OCI-LY7 (cell line): ENCODE results near the gene MYCT1. TPM values are rescaled to one million over a fixed set of nuclear protein-coding genes. Genes with fewer than 3 reads are reported as not detected.
A peak's percentile ranks its signal among the peaks of the same experiment; 100 is the strongest.

Experiments
- Bru-seq: library from RNA; stranded (reverse); fragments of 400-500 nt; gene quantifications from one replicate; lab custom pipeline; 2021; lab: Mats Ljungman, UMichigan
- BruChase-seq, 2 experiments: library from RNA; stranded (reverse); fragments of 400-500 nt; gene quantifications; one replicate each; lab custom pipeline; 2021; lab: Mats Ljungman, UMichigan
- BruUV-seq: library from RNA; stranded (reverse); fragments of 400-500 nt; replicated peaks from 2 replicates; lab custom pipeline; 2021; lab: Mats Ljungman, UMichigan
- CTCF ChIA-PET: fragments of 300-600 bp; sonication (Branson Sonifier 250); formaldehyde crosslinking; loops from one replicate; lab custom pipeline; 2022; ENCODE audit warnings: antibody characterized with exemption; ENCODE audit not compliant: unreplicated experiment; lab: Charles Lee
- POLR2A ChIA-PET: fragments of 300-600 bp; sonication (Branson Sonifier 250); formaldehyde crosslinking; loops from one replicate; lab custom pipeline; 2022; ENCODE audit warnings: antibody characterized with exemption; lab: Charles Lee
- DNase-seq: peaks from one replicate; pipeline ENCODE4 v3.0.0-alpha.2; 2015; ENCODE audit warnings: low spot score
- H2AFZ ChIP-seq: fragments of 200-600 bp; sonication (generic), shearing (Covaris generic); 2 replicates; pipeline ENCODE4 v1.6.1; 2014; ENCODE audit warnings: mild to moderate bottlenecking, antibody characterized with exemption, low read length, moderate library complexity
- H3K27ac ChIP-seq: fragments of 200-600 bp; sonication (generic); 2 replicates; pipeline ENCODE4 v1.5.1; 2014; ENCODE audit warnings: mixed run types, low read depth, mild to moderate bottlenecking, moderate library complexity, low read length, inconsistent platforms; ENCODE audit not compliant: poor library complexity, severe bottlenecking
- H3K36me3 ChIP-seq: fragments of 200-600 bp; sonication (generic); 2 replicates; pipeline ENCODE4 v1.6.1; 2014; ENCODE audit warnings: mild to moderate bottlenecking, antibody characterized with exemption, low read length, moderate library complexity, mixed read lengths; ENCODE audit not compliant: insufficient read depth
- H3K4me1 ChIP-seq: fragments of 200-600 bp; sonication (generic); 2 replicates; pipeline ENCODE4 v1.5.1; 2014; ENCODE audit warnings: mild to moderate bottlenecking, low read length; ENCODE audit not compliant: insufficient read depth, poor library complexity, severe bottlenecking
- H3K4me2 ChIP-seq: fragments of 200-600 bp; sonication (generic); 2 replicates; pipeline ENCODE4 v1.6.1; 2014; ENCODE audit warnings: mild to moderate bottlenecking, low read length
- H3K4me3 ChIP-seq: fragments of 200-600 bp; sonication (generic); 2 replicates; pipeline ENCODE4 v1.5.1; 2014; ENCODE audit warnings: mild to moderate bottlenecking, low read depth, low read length; ENCODE audit not compliant: poor library complexity, severe bottlenecking
- H3K79me2 ChIP-seq: fragments of 200-600 bp; sonication (generic); 2 replicates; pipeline ENCODE4 v1.6.1; 2016; ENCODE audit warnings: low read depth, mild to moderate bottlenecking, low read length, moderate library complexity, mixed read lengths; ENCODE audit not compliant: insufficient read depth
- H3K9me2 ChIP-seq: fragments of 200-600 bp; sonication (generic); 2 replicates; pipeline ENCODE4 v1.6.1; 2016; ENCODE audit warnings: mild to moderate bottlenecking, low read length, mixed read lengths; ENCODE audit not compliant: insufficient read depth
- H3K9me3 ChIP-seq: fragments of 200-600 bp; sonication (generic); 2 replicates; pipeline ENCODE4 v1.6.1; 2014; ENCODE audit warnings: mild to moderate bottlenecking, mixed run types, low read length, mixed read lengths
- H4K20me1 ChIP-seq: fragments of 200-600 bp; sonication (generic); 2 replicates; pipeline ENCODE4 v1.6.1; 2014; ENCODE audit warnings: mild to moderate bottlenecking, antibody characterized with exemption, low read length, moderate library complexity, mixed read lengths; ENCODE audit not compliant: insufficient read depth
- CTCF ChIP-seq: fragments of 200-600 bp; sonication (generic); conservative IDR thresholded peaks from 2 replicates; pipeline ENCODE4 v1.5.1; 2014; ENCODE audit warnings: mild to moderate bottlenecking, antibody characterized with exemption, low read length, moderate library complexity, mixed read lengths
- EZH2phosphoT487 ChIP-seq: fragments of 200-600 bp; sonication (generic); IDR thresholded peaks from 2 replicates; pipeline ENCODE4 v1.6.1; 2018; ENCODE audit warnings: low read depth, borderline replicate concordance, mild to moderate bottlenecking, mixed run types, antibody characterized with exemption, low read length, moderate library complexity, mixed read lengths
- intact Hi-C: fragments of 100-400 bp; cut with micrococcal nuclease; formaldehyde crosslinking; loops from one replicate; pipeline ENCODE4 v1.10.0; 2022; ENCODE audit not compliant: unreplicated experiment
- long read RNA-seq: library from polyadenylated mRNA; stranded (forward); transcript quantifications from one replicate; pipeline ENCODE4 v2.0.0, GENCODE V29; 2022
- total RNA-seq, 2 experiments: library from RNA; depleted of rRNA in 1 of 2; stranded (reverse); fragments of >200 nt in 1 of 2; shearing (Covaris generic) in 1 of 2; gene quantifications; 2 replicates each; pipeline ENCODE4 v1.2.3, GENCODE V29; 2014 to 2022

MYCT1 gene
- 0.47 and 1.7 TPM in 2 replicates for total RNA-seq (2014; rRNA removed; shearing (Covaris generic))
- total RNA-seq (2022), result 2.9 and 3.5 TPM in 2 replicates
- Bru-seq, nascent RNA, result percentile 48 among the genes with signal in this experiment
- BruChase-seq, experiment 1, labeled RNA remaining after a 6-hour chase, result percentile 49 among the genes with signal in this experiment
- percentile 53 among the genes with signal in this experiment for BruChase-seq, experiment 2, labeled RNA remaining after a 2-hour chase
- long read RNA-seq, result 0 reads

- intact Hi-C loops, result no loop called here
- no peaks in the 10 kb centered on the region for H3K79me2 ChIP-seq
Observed at GRCh38 chr6:152697634-152698033, at the start of gene MYCT1. Gene MYCT1, plus strand, starts transcription at chr6:152697897. Its CDS starts 6 bp downstream, at chr6:152697903.

GRCh38 chr6:152648105-152648504 lies 49.6 kb upstream of the MYCT1 start:
- no peaks in the 10 kb centered on the region for H3K79me2 ChIP-seq
- peaks cover 5% of the 10 kb centered on the region for H3K4me1 ChIP-seq
- H3K9me2 ChIP-seq, result no peaks in the 10 kb centered on the region
- H2AFZ ChIP-seq, result no peak overlapping the region
- H3K27ac ChIP-seq, result no peak overlapping the region
- TF ChIP-seq CTCF (no peak), EZH2phosphoT487 (no peak)
- DNase-seq, result no peak
- H3K36me3 ChIP-seq, result no peaks in the 10 kb centered on the region
- POLR2A ChIA-PET, result interaction anchor here (1.3 kb wide), 1 partner anchor 32 kb away, joined by 4 read pairs; no protein-coding TSS in a partner anchor
- H3K4me2 ChIP-seq, result no peak overlapping the region
- intact Hi-C loops, result no loop called here
- no peak overlapping the region for H3K4me3 ChIP-seq
- CTCF ChIA-PET, result no interaction called here
- no TSS peak for BruUV-seq
- H4K20me1 ChIP-seq, result no peaks in the 10 kb centered on the region
- no peaks in the 10 kb centered on the region for H3K9me3 ChIP-seq

More at GRCh38 chr6:152697634-152698033, at the start of gene MYCT1:
- no TSS peak for BruUV-seq
- peaks cover 3% of the 10 kb centered on the region; the same call in 1 of the 2 replicates for H3K9me3 ChIP-seq
- no peak within 1 kb of the TSS for H2AFZ ChIP-seq
- H4K20me1 ChIP-seq, result no peaks in the 10 kb centered on the region
- no peak within 1 kb of the TSS for H3K4me2 ChIP-seq
- H3K9me2 ChIP-seq, result no peaks in the 10 kb centered on the region
- peaks cover 18% of the 10 kb centered on the region for H3K4me1 ChIP-seq
- no peak within 1 kb of the TSS for H3K27ac ChIP-seq
- POLR2A ChIA-PET, result interaction anchor here (0.6 kb wide), 1 partner anchor 19 kb away, joined by 3 read pairs; no protein-coding TSS in a partner anchor
- DNase-seq, result no peak
- TF ChIP-seq CTCF, result no peak
- no peak for TF ChIP-seq EZH2phosphoT487
- CTCF ChIA-PET, result interaction anchor here (0.6 kb wide), 1 partner anchor 549 kb away, joined by 3 read pairs; no protein-coding TSS in a partner anchor
- peaks cover 3% of the 10 kb centered on the region; the same call in 1 of the 2 replicates for H3K36me3 ChIP-seq
- no peak within 1 kb of the TSS for H3K4me3 ChIP-seq

GRCh38 chr6:152651986-152652385 lies 45.7 kb upstream of the MYCT1 start:
- TF ChIP-seq CTCF, result no peak
- TF ChIP-seq EZH2phosphoT487, result no peak
- Histone ChIP-seq H2AFZ (no peak overlapping the region), H4K20me1 (no peaks in the 10 kb centered on the region), H3K9me3 (no peaks in the 10 kb centered on the region), H3K79me2 (no peaks in the 10 kb centered on the region), H3K4me1 (no peaks in the 10 kb centered on the region), H3K27ac (no peak overlapping the region), H3K36me3 (no peaks in the 10 kb centered on the region), H3K9me2 (no peaks in the 10 kb centered on the region), H3K4me3 (no peak overlapping the region), H3K4me2 (no peak overlapping the region)
- BruUV-seq, result no TSS peak
- intact Hi-C loops, result no loop called here
- POLR2A ChIA-PET, result no interaction called here
- CTCF ChIA-PET, result no interaction called here
- DNase-seq, result no peak
